ENCODE measurements around the gene TMBIM1.
A peak's percentile ranks its signal among the peaks of the same experiment; 100 is the strongest.

The TMBIM1 gene

GRCh38 chr2:218291318-218292047 lies 820 bp downstream of the TMBIM1 start:
- H3K9me3 Mint-ChIP-seq = no peaks in the 10 kb centered on the region
- peak overlapping the region; percentile 54 for H3K4me3 Mint-ChIP-seq
- no peak for TF ChIP-seq CTCF (IDR thresholded peaks at IDR 0.05)
- H3K36me3 Mint-ChIP-seq (ENCODE audit: low read depth) = no peaks in the 10 kb centered on the region
- no peak overlapping the region for H3K27ac Mint-ChIP-seq
- DNase-seq = no peak
- peaks cover 15% of the 10 kb centered on the region for H3K27me3 Mint-ChIP-seq (ENCODE audit: low read depth, poor library complexity)
- peaks cover 78% of the 10 kb centered on the region for H3K4me1 Mint-ChIP-seq

- H3K4me3 Mint-ChIP-seq = peak overlapping the region; percentile 57
- no peak for TF ChIP-seq CTCF (IDR thresholded peaks at IDR 0.05)
- no peaks in the 10 kb centered on the region for H3K36me3 Mint-ChIP-seq (ENCODE audit: low read depth)
- peak overlapping the region; percentile 53 for H3K27ac Mint-ChIP-seq
- no peak for DNase-seq
- H3K9me3 Mint-ChIP-seq = no peaks in the 10 kb centered on the region
- peaks cover 15% of the 10 kb centered on the region for H3K27me3 Mint-ChIP-seq (ENCODE audit: low read depth, poor library complexity)
- H3K4me1 Mint-ChIP-seq = peaks cover 79% of the 10 kb centered on the region
Measured at GRCh38 chr2:218290316-218291261, 1.7 kb downstream of the TMBIM1 start.

GRCh38 chr2:218289639-218290315 lies 2.5 kb downstream of the TMBIM1 start:
- Mint-ChIP-seq H3K4me1 (peaks cover 78% of the 10 kb centered on the region), H3K27ac (peak overlapping the region; percentile 43), H3K4me3 (peak overlapping the region; percentile 57), H3K36me3 (ENCODE audit: low read depth) (no peaks in the 10 kb centered on the region), H3K9me3 (no peaks in the 10 kb centered on the region), H3K27me3 (ENCODE audit: low read depth, poor library complexity) (peaks cover 14% of the 10 kb centered on the region)
- TF ChIP-seq CTCF (IDR thresholded peaks at IDR 0.05) = no peak
- no peak for DNase-seq

GRCh38 chr2:218286570-218287459 lies 5.5 kb downstream of the TMBIM1 start:
- no peak for TF ChIP-seq CTCF (IDR thresholded peaks at IDR 0.05)
- Mint-ChIP-seq H3K4me1 (peaks cover 74% of the 10 kb centered on the region), H3K9me3 (no peaks in the 10 kb centered on the region), H3K4me3 (peak overlapping the region; percentile 69), H3K27ac (peak overlapping the region; percentile 97), H3K27me3 (ENCODE audit: low read depth, poor library complexity) (no peaks in the 10 kb centered on the region), H3K36me3 (ENCODE audit: low read depth) (no peaks in the 10 kb centered on the region)
- DNase-seq = peak; percentile 56

GRCh38 chr2:218285604-218286003 lies 6.7 kb downstream of the TMBIM1 start:
- H3K36me3 Mint-ChIP-seq (ENCODE audit: low read depth) = no peaks in the 10 kb centered on the region
- TF ChIP-seq CTCF (IDR thresholded peaks at IDR 0.05) = no peak
- no peaks in the 10 kb centered on the region for H3K27me3 Mint-ChIP-seq (ENCODE audit: low read depth, poor library complexity)
- H3K27ac Mint-ChIP-seq = peak overlapping the region; percentile 97
- DNase-seq = no peak
- peaks cover 69% of the 10 kb centered on the region for H3K4me1 Mint-ChIP-seq
- peak overlapping the region; percentile 37 for H3K4me3 Mint-ChIP-seq
- H3K9me3 Mint-ChIP-seq = no peaks in the 10 kb centered on the region

Measured in nephron progenitor cell (in vitro differentiated cells).